ACC112 (cell line): ENCODE measurements around the gene HNRNPUL1.

Source experiments
- H2AFZ ChIP-seq: fragments of 200-600 bp; sonication (generic); one replicate; pipeline ENCODE4 v1.6.0; 2017; ENCODE audit warnings: antibody characterized with exemption, low read length; ENCODE audit not compliant: unreplicated experiment
- H3K27ac ChIP-seq: fragments of 200-600 bp; sonication (generic); 2 replicates; pipeline ENCODE4 v1.5.1; 2014; ENCODE audit warnings: low read depth, mild to moderate bottlenecking, antibody characterized with exemption, low read length, moderate library complexity
- H3K27me3 ChIP-seq: fragments of 200-600 bp; sonication (generic); 2 replicates; pipeline ENCODE4 v1.6.1; 2014; ENCODE audit warnings: mild to moderate bottlenecking, antibody characterized with exemption, low read length, moderate library complexity, mixed read lengths; ENCODE audit not compliant: insufficient read depth
- H3K36me3 ChIP-seq: fragments of 200-600 bp; sonication (generic); 2 replicates; pipeline ENCODE4 v1.6.1; 2016; ENCODE audit warnings: mild to moderate bottlenecking, antibody characterized with exemption, low read length, moderate library complexity, mixed read lengths; ENCODE audit not compliant: insufficient read depth
- H3K4me1 ChIP-seq: fragments of 200-600 bp; sonication (generic); one replicate; pipeline ENCODE4 v1.6.1; 2016; ENCODE audit warnings: low read length, mixed read lengths; ENCODE audit not compliant: insufficient read depth, unreplicated experiment, control insufficient read depth
- H3K4me3 ChIP-seq: fragments of 200-600 bp; sonication (generic); 2 replicates; pipeline ENCODE4 v1.5.1; 2014; ENCODE audit warnings: mild to moderate bottlenecking, low read depth, low read length
- H3K79me2 ChIP-seq: fragments of 200-600 bp; sonication (generic); one replicate; pipeline ENCODE4 v1.6.0; 2016; ENCODE audit warnings: low read length; ENCODE audit not compliant: control insufficient read depth, unreplicated experiment, insufficient read depth

HNRNPUL1 gene

GRCh38 chr19:41327076-41327575 is 63.0 kb downstream of the HNRNPUL1 start:
- no peak overlapping the region for H3K4me3 ChIP-seq
- H3K27me3 ChIP-seq, result no peaks in the 10 kb centered on the region
- H3K4me1 ChIP-seq, result peaks cover 53% of the 10 kb centered on the region
- H2AFZ ChIP-seq, result no peak overlapping the region
- H3K36me3 ChIP-seq, result 0 out of 2 replicates have a peak, but pooled peaks cover 5% of the 10 kb centered on the region
- peak overlapping the region; percentile 41 for H3K27ac ChIP-seq
- peaks cover 2% of the 10 kb centered on the region for H3K79me2 ChIP-seq

- no peaks in the 10 kb centered on the region for H3K27me3 ChIP-seq
- 0 out of 2 replicates have a peak, but pooled peaks cover 5% of the 10 kb centered on the region for H3K36me3 ChIP-seq
- H3K4me3 ChIP-seq, result no peak overlapping the region
- H3K79me2 ChIP-seq, result peaks cover 2% of the 10 kb centered on the region
- peak overlapping the region; percentile 41; the same call in 1 of the 2 replicates for H3K27ac ChIP-seq
- H2AFZ ChIP-seq, result no peak overlapping the region
- peaks cover 47% of the 10 kb centered on the region for H3K4me1 ChIP-seq
These were observed 63.5 kb downstream of the HNRNPUL1 start for GRCh38 chr19:41327576-41328156.

GRCh38 chr19:41328157-41328841 is 64.1 kb downstream of the HNRNPUL1 start:
- peaks cover 41% of the 10 kb centered on the region for H3K4me1 ChIP-seq
- H2AFZ ChIP-seq, result no peak overlapping the region
- H3K36me3 ChIP-seq, result 0 out of 2 replicates have a peak, but pooled peaks cover 5% of the 10 kb centered on the region
- no peak overlapping the region; the same call in 1 of the 2 replicates for H3K27ac ChIP-seq
- H3K79me2 ChIP-seq, result peaks cover 2% of the 10 kb centered on the region
- H3K4me3 ChIP-seq, result no peak overlapping the region
- H3K27me3 ChIP-seq, result no peaks in the 10 kb centered on the region

- H3K27ac ChIP-seq, result no peak overlapping the region; the same call in 1 of the 2 replicates
- 0 out of 2 replicates have a peak, but pooled peaks cover 5% of the 10 kb centered on the region for H3K36me3 ChIP-seq
- H2AFZ ChIP-seq, result no peak overlapping the region
- peaks cover 38% of the 10 kb centered on the region for H3K4me1 ChIP-seq
- H3K79me2 ChIP-seq, result peaks cover 2% of the 10 kb centered on the region
- no peak overlapping the region for H3K4me3 ChIP-seq
- no peaks in the 10 kb centered on the region for H3K27me3 ChIP-seq
These were observed 64.7 kb downstream of the HNRNPUL1 start for GRCh38 chr19:41328842-41329225.

- no peak overlapping the region for H3K4me3 ChIP-seq
- H3K27ac ChIP-seq, result no peak overlapping the region
- H2AFZ ChIP-seq, result no peak overlapping the region
- H3K36me3 ChIP-seq, result 0 out of 2 replicates have a peak, but pooled peaks cover 5% of the 10 kb centered on the region
- H3K4me1 ChIP-seq, result peaks cover 21% of the 10 kb centered on the region
- H3K27me3 ChIP-seq, result no peaks in the 10 kb centered on the region
- H3K79me2 ChIP-seq, result peaks cover 2% of the 10 kb centered on the region
These were observed 66.3 kb downstream of the HNRNPUL1 start for GRCh38 chr19:41330481-41330880.

- H3K4me3 ChIP-seq, result no peak overlapping the region
- no peak overlapping the region for H3K27ac ChIP-seq
- no peaks in the 10 kb centered on the region for H3K27me3 ChIP-seq
- H3K36me3 ChIP-seq, result 0 out of 2 replicates have a peak, but pooled peaks cover 5% of the 10 kb centered on the region
- H2AFZ ChIP-seq, result no peak overlapping the region
- H3K79me2 ChIP-seq, result peaks cover 2% of the 10 kb centered on the region
- H3K4me1 ChIP-seq, result peaks cover 15% of the 10 kb centered on the region
These were observed 66.9 kb downstream of the HNRNPUL1 start for GRCh38 chr19:41330946-41331678.

- Histone ChIP-seq H3K36me3 (0 out of 2 replicates have a peak, but pooled peaks cover 5% of the 10 kb centered on the region), H3K27me3 (no peaks in the 10 kb centered on the region), H3K4me1 (peaks cover 9% of the 10 kb centered on the region), H3K27ac (no peak overlapping the region), H2AFZ (no peak overlapping the region), H3K4me3 (no peak overlapping the region), H3K79me2 (peaks cover 2% of the 10 kb centered on the region)
These were observed 67.8 kb downstream of the HNRNPUL1 start for GRCh38 chr19:41332000-41332399.

- no peaks in the 10 kb centered on the region for H3K27me3 ChIP-seq
- 0 out of 2 replicates have a peak, but pooled peaks cover 5% of the 10 kb centered on the region for H3K36me3 ChIP-seq
- no peak overlapping the region for H2AFZ ChIP-seq
- H3K79me2 ChIP-seq, result no peaks in the 10 kb centered on the region
- peaks cover 4% of the 10 kb centered on the region for H3K4me1 ChIP-seq
- no peak overlapping the region for H3K4me3 ChIP-seq
- H3K27ac ChIP-seq, result no peak overlapping the region
These were observed 68.3 kb downstream of the HNRNPUL1 start for GRCh38 chr19:41332468-41332867.

GRCh38 chr19:41334793-41335192 is 70.6 kb downstream of the HNRNPUL1 start:
- no peaks in the 10 kb centered on the region for H3K4me1 ChIP-seq
- no peak overlapping the region for H3K4me3 ChIP-seq
- no peak overlapping the region for H2AFZ ChIP-seq
- no peak overlapping the region for H3K27ac ChIP-seq
- H3K79me2 ChIP-seq, result no peaks in the 10 kb centered on the region
- H3K27me3 ChIP-seq, result no peaks in the 10 kb centered on the region
- H3K36me3 ChIP-seq, result no peaks in the 10 kb centered on the region

- H3K79me2 ChIP-seq, result no peaks in the 10 kb centered on the region
- no peak overlapping the region for H3K4me3 ChIP-seq
- no peaks in the 10 kb centered on the region for H3K27me3 ChIP-seq
- no peak overlapping the region for H2AFZ ChIP-seq
- peaks cover under 1% of the 10 kb centered on the region; the same call in 1 of the 2 replicates for H3K36me3 ChIP-seq
- H3K4me1 ChIP-seq, result no peaks in the 10 kb centered on the region
- H3K27ac ChIP-seq, result no peak overlapping the region
These were observed 71.3 kb downstream of the HNRNPUL1 start for GRCh38 chr19:41335467-41335866.
